ENCODE results near the gene MEA1. TPM values are rescaled to one million over a fixed set of nuclear protein-coding genes. Genes with fewer than 3 reads are reported as not detected.
A peak's percentile ranks its signal among the peaks of the same experiment; 100 is the strongest.

MEA1 gene
- total RNA-seq, 1 experiment from 2014 or later, result 64.8 TPM

DNA sequence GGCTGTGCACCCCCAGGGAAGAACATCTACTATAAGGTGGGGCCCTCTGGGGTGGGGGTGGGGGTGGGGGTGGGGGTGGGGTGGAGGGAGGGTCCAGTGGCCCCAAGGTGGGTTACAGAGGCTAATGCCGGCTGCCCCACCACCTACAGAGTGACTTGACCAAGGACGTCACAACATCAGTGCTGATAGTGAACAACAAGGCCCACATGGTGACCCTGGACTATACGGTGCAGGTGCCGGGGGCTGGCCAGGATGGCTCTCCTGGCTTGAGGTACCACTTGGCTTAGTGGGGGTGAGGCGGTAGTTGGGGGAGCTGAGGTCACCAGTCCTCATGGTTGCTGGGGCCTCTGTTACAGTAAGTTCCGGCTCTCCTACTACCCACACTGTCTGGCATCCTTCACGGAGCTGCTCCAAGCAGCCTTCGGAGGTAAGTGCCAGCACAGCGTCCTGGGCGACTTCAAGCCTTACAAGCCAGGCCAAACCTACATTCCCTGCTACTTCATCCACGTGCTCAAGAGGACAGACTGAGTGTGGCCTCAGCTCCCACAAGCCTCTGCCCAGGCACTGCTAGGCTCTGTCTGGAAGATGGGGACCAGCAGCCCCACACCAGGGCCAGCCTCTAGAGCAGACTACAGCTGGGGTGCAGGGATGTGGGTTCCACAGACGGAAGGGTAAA is 50.4 kb downstream of the MEA1 start:
- H2AFZ ChIP-seq (ENCODE audit: low read depth, low read length, poor library complexity, severe bottlenecking), result no peak overlapping the region
- ChIA-PET POLR2A (interaction anchor here (1.2 kb wide), 1 partner anchor 21 kb away, joined by 3 read pairs; the partner anchor contains the start of gene PPP2R5D), RAD21 (ENCODE audit: low non-redundant PET in 1 of 2, low total read pairs in 2 of 2, uncharacterized antibody in 2 of 2, unreplicated experiment in 2 of 2) (interaction anchor here in 1 of 2 experiments (0.6 kb wide), 1 partner anchor 528 kb away, joined by 6 read pairs; no protein-coding TSS in a partner anchor), CTCF (no interaction called here)
- no peaks in the 10 kb centered on the region for H3K27me3 ChIP-seq (ENCODE audit: insufficient read depth, low read length)
- ATAC-seq (peak; percentile 7; the same call in 1 of the 2 replicates), DNase-seq (ENCODE audit: low read depth, low spot score) (no peak)
- H3K79me2 ChIP-seq (ENCODE audit: insufficient read depth, low read length), result no peaks in the 10 kb centered on the region
- H3K27ac ChIP-seq (ENCODE audit: low read depth, low read length), result no peak overlapping the region
- no TSS peak for BruUV-seq (replicated peaks)
- H3K9me3 ChIP-seq (ENCODE audit: control insufficient read depth in 1 of 2, insufficient read depth in 1 of 2, low read depth in 1 of 2, low read length in 2 of 2), result no peaks in the 10 kb centered on the region
- TF ChIP-seq EZH2 (IDR thresholded peaks at IDR 0.05), result no peak
- no peak for TF ChIP-seq SRF (IDR thresholded peaks at IDR 0.05; ENCODE audit: low read depth)
- no peak for TF ChIP-seq YY1 (IDR thresholded peaks at IDR 0.05; ENCODE audit: extremely low read depth, insufficient replicate concordance, low read depth, low read length)
- no peak for TF ChIP-seq ZNF274 (IDR thresholded peaks at IDR 0.05; ENCODE audit: low read depth, low read length)
- no peak for TF ChIP-seq POLR2AphosphoS5 (IDR thresholded peaks at IDR 0.05; ENCODE audit: low read depth, low read length)
- TF ChIP-seq FOSL1 (IDR thresholded peaks at IDR 0.05; ENCODE audit: low read depth), result no peak
- no peak for TF ChIP-seq EGR1 (IDR thresholded peaks at IDR 0.05; ENCODE audit: low read depth)
- TF ChIP-seq SIN3A (IDR thresholded peaks at IDR 0.05; ENCODE audit: low read depth), result no peak
- no peak for TF ChIP-seq JUND (IDR thresholded peaks at IDR 0.05)
- TF ChIP-seq CBX3 (IDR thresholded peaks at IDR 0.05; ENCODE audit: low read depth), result no peak
- no peak for TF ChIP-seq SP1 (IDR thresholded peaks at IDR 0.05; ENCODE audit: low read depth)
- TF ChIP-seq ELF1 (IDR thresholded peaks at IDR 0.05; ENCODE audit: borderline replicate concordance, low read depth), result no peak
- no peak for TF ChIP-seq POLR2A (IDR thresholded peaks at IDR 0.05; ENCODE audit: borderline replicate concordance, extremely low read depth, insufficient read depth, insufficient read length)
- TF ChIP-seq ZFX (IDR thresholded peaks at IDR 0.05), result no peak
- TF ChIP-seq, protein P1, sequence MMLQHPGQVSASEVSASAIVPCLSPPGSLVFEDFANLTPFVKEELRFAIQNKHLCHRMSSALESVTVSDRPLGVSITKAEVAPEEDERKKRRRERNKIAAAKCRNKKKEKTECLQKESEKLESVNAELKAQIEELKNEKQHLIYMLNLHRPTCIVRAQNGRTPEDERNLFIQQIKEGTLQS (IDR thresholded peaks at IDR 0.05), result no peak
- TF ChIP-seq, protein P2, sequence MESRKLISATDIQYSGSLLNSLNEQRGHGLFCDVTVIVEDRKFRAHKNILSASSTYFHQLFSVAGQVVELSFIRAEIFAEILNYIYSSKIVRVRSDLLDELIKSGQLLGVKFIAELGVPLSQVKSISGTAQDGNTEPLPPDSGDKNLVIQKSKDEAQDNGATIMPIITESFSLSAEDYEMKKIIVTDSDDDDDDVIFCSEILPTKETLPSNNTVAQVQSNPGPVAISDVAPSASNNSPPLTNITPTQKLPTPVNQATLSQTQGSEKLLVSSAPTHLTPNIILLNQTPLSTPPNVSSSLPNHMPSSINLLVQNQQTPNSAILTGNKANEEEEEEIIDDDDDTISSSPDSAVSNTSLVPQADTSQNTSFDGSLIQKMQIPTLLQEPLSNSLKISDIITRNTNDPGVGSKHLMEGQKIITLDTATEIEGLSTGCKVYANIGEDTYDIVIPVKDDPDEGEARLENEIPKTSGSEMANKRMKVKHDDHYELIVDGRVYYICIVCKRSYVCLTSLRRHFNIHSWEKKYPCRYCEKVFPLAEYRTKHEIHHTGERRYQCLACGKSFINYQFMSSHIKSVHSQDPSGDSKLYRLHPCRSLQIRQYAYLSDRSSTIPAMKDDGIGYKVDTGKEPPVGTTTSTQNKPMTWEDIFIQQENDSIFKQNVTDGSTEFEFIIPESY (IDR thresholded peaks at IDR 0.05; ENCODE audit: extremely low read depth, insufficient replicate concordance, low read length), result no peak
- TF ChIP-seq, protein P3, sequence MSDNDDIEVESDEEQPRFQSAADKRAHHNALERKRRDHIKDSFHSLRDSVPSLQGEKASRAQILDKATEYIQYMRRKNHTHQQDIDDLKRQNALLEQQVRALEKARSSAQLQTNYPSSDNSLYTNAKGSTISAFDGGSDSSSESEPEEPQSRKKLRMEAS (IDR thresholded peaks at IDR 0.05), result no peak
- TF ChIP-seq EZH2phosphoT487 (IDR thresholded peaks at IDR 0.05; ENCODE audit: borderline replicate concordance), result no peak
- TF ChIP-seq CEBPB (IDR thresholded peaks at IDR 0.05; ENCODE audit: low read depth), result no peak
- TF ChIP-seq, protein P4, sequence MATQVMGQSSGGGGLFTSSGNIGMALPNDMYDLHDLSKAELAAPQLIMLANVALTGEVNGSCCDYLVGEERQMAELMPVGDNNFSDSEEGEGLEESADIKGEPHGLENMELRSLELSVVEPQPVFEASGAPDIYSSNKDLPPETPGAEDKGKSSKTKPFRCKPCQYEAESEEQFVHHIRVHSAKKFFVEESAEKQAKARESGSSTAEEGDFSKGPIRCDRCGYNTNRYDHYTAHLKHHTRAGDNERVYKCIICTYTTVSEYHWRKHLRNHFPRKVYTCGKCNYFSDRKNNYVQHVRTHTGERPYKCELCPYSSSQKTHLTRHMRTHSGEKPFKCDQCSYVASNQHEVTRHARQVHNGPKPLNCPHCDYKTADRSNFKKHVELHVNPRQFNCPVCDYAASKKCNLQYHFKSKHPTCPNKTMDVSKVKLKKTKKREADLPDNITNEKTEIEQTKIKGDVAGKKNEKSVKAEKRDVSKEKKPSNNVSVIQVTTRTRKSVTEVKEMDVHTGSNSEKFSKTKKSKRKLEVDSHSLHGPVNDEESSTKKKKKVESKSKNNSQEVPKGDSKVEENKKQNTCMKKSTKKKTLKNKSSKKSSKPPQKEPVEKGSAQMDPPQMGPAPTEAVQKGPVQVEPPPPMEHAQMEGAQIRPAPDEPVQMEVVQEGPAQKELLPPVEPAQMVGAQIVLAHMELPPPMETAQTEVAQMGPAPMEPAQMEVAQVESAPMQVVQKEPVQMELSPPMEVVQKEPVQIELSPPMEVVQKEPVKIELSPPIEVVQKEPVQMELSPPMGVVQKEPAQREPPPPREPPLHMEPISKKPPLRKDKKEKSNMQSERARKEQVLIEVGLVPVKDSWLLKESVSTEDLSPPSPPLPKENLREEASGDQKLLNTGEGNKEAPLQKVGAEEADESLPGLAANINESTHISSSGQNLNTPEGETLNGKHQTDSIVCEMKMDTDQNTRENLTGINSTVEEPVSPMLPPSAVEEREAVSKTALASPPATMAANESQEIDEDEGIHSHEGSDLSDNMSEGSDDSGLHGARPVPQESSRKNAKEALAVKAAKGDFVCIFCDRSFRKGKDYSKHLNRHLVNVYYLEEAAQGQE (IDR thresholded peaks at IDR 0.05; ENCODE audit: low read depth), result no peak
- peaks cover 10 to 17% of the 10 kb centered on the region in 2 experiments for H3K4me1 ChIP-seq (ENCODE audit: control insufficient read depth in 1 of 2, insufficient read depth in 2 of 2, low read length in 2 of 2)
- no peak overlapping the region for H3K4me3 ChIP-seq (replicated peaks in 1 of 2; ENCODE audit: low read depth in 1 of 2, low read length in 2 of 2)
- no peak overlapping the region for H3K4me2 ChIP-seq (ENCODE audit: low read length)
- intact Hi-C loops (cut with micrococcal nuclease), result loop anchor here (5.0 kb wide), 1 partner anchor 179 kb away; no protein-coding TSS in a partner anchor
- no peak overlapping the region for H3K9ac ChIP-seq (ENCODE audit: low read length)
- H3K36me3 ChIP-seq (ENCODE audit: control insufficient read depth in 1 of 2, insufficient read depth in 2 of 2, low read length in 2 of 2), result no peaks in the 10 kb centered on the region; a peak in 2 of 4 replicates
- H3K9me2 ChIP-seq (ENCODE audit: insufficient read depth), result no peaks in the 10 kb centered on the region
- no peaks in the 10 kb centered on the region for H4K20me1 ChIP-seq (ENCODE audit: insufficient read depth)
